ENCODE data around the gene CXCL11.

CXCL11 gene

GRCh38 chr4:76035799-76036380, at the start of gene CXCL11:
Gene CXCL11 (minus strand): TSS chr4:76036070. CDS start chr4:76035987, 83 bp downstream.
- DNase-seq (ENCODE audit: low read depth): no peak
- TF ChIP-seq CTCF (conservative IDR thresholded peaks at IDR 0.05; ENCODE audit: control insufficient read depth, insufficient read depth, low read depth, low read length): no peak

GRCh38 chr4:76084542-76084941, 48.7 kb upstream of the CXCL11 start:
- H3K4me3 ChIP-seq (ENCODE audit: control insufficient read depth, low read depth, low read length): no peak overlapping the region
- no peak for DNase-seq (ENCODE audit: low read depth)
- TF ChIP-seq CTCF (conservative IDR thresholded peaks at IDR 0.05; ENCODE audit: control insufficient read depth, insufficient read depth, low read depth, low read length): no peak

More at GRCh38 chr4:76035799-76036380, at the start of gene CXCL11:
- H3K4me3 ChIP-seq (ENCODE audit: control insufficient read depth, low read depth, low read length): no peak within 1 kb of the TSS

GRCh38 chr4:76083386-76083988, 47.6 kb upstream of the CXCL11 start:
- no peak for TF ChIP-seq CTCF (conservative IDR thresholded peaks at IDR 0.05; ENCODE audit: control insufficient read depth, insufficient read depth, low read depth, low read length)
- no peak for DNase-seq (ENCODE audit: low read depth)
- no peak overlapping the region for H3K4me3 ChIP-seq (ENCODE audit: control insufficient read depth, low read depth, low read length)

- TF ChIP-seq CTCF (conservative IDR thresholded peaks at IDR 0.05; ENCODE audit: control insufficient read depth, insufficient read depth, low read depth, low read length): no peak
- DNase-seq (ENCODE audit: low read depth): peak; percentile 39
- no peak overlapping the region for H3K4me3 ChIP-seq (ENCODE audit: control insufficient read depth, low read depth, low read length)
Observed at GRCh38 chr4:76078033-76078613, 42.3 kb upstream of the CXCL11 start.

- TF ChIP-seq CTCF (conservative IDR thresholded peaks at IDR 0.05; ENCODE audit: control insufficient read depth, insufficient read depth, low read depth, low read length): no peak
- DNase-seq (ENCODE audit: low read depth): no peak
- no peak overlapping the region for H3K4me3 ChIP-seq (ENCODE audit: control insufficient read depth, low read depth, low read length)
Observed at GRCh38 chr4:76074993-76075600, 39.2 kb upstream of the CXCL11 start.

- no peak for TF ChIP-seq CTCF (conservative IDR thresholded peaks at IDR 0.05; ENCODE audit: control insufficient read depth, insufficient read depth, low read depth, low read length)
- DNase-seq (ENCODE audit: low read depth): no peak
- no peak within 1 kb of the TSS for H3K4me3 ChIP-seq (ENCODE audit: control insufficient read depth, low read depth, low read length)
Observed at GRCh38 chr4:76074468-76074867, 38.6 kb upstream of the CXCL11 start, which contains the start of gene ART3. Gene ART3 (plus strand): TSS chr4:76074709. CDS start chr4:76075890, 1,181 bp downstream.

Data from fibroblast of mammary gland (primary cell).